ENCODE measurements around the gene IGSF21.

IGSF21 gene

DNA sequence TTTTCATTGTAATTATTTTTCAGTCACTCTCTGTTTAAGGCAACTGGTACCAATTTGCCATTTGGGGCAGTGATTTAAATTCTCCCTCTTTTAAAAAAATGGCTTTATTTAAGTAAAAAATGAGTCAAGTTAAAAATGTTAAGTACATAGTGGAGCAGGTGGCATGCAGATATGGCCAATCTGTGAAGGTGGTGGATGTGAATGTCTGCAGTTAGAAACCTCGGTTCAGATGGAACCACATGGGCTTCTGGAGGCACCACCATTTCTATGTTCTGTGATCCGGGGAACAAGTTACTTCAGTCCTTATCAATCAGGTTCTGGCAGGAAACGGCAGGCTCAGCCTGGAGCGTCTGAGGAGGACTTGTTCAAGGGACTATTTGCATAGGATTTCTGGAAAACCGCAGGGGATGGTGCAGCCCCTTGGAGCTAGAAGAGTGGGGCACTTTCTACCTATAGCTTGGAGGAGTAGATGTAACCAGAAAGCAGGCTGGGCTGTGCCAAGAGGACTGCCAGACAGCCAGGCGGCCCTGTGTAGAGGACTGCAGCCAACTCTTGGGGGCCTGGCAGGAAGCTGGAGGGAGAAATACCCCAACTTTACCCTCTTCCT is 12.3 kb downstream of the IGSF21 start:
- H2AFZ ChIP-seq (ENCODE audit: low read depth, low read length), result no peak overlapping the region
- no peaks in the 10 kb centered on the region for H4K20me1 ChIP-seq (ENCODE audit: insufficient read depth, low read length)
- H3K36me3 ChIP-seq (replicated peaks; ENCODE audit: low read depth, low read length), result no peaks in the 10 kb centered on the region
- H3K79me2 ChIP-seq (ENCODE audit: low read length), result no peaks in the 10 kb centered on the region
- no peak overlapping the region for H3K27ac ChIP-seq (ENCODE audit: low read length)
- H3K4me2 ChIP-seq (ENCODE audit: low read length), result no peak overlapping the region
- H3K9ac ChIP-seq (ENCODE audit: low read length), result no peak overlapping the region
- H3K4me3 ChIP-seq (ENCODE audit: low read length), result no peak overlapping the region
- TF ChIP-seq, protein P1, sequence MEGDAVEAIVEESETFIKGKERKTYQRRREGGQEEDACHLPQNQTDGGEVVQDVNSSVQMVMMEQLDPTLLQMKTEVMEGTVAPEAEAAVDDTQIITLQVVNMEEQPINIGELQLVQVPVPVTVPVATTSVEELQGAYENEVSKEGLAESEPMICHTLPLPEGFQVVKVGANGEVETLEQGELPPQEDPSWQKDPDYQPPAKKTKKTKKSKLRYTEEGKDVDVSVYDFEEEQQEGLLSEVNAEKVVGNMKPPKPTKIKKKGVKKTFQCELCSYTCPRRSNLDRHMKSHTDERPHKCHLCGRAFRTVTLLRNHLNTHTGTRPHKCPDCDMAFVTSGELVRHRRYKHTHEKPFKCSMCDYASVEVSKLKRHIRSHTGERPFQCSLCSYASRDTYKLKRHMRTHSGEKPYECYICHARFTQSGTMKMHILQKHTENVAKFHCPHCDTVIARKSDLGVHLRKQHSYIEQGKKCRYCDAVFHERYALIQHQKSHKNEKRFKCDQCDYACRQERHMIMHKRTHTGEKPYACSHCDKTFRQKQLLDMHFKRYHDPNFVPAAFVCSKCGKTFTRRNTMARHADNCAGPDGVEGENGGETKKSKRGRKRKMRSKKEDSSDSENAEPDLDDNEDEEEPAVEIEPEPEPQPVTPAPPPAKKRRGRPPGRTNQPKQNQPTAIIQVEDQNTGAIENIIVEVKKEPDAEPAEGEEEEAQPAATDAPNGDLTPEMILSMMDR (IDR thresholded peaks at IDR 0.05; ENCODE audit: low read depth, low read length), result no peak
- TF ChIP-seq EZH2phosphoT487 (IDR thresholded peaks at IDR 0.05; ENCODE audit: low read depth), result no peak
- H3K9me3 ChIP-seq (ENCODE audit: insufficient read depth, low read length), result no peaks in the 10 kb centered on the region
- no peaks in the 10 kb centered on the region for H3K4me1 ChIP-seq (ENCODE audit: low read length)
- H3K27me3 ChIP-seq (ENCODE audit: low read depth, low read length), result 0 out of 2 replicates have a peak, but pooled peaks cover 3% of the 10 kb centered on the region

DNA sequence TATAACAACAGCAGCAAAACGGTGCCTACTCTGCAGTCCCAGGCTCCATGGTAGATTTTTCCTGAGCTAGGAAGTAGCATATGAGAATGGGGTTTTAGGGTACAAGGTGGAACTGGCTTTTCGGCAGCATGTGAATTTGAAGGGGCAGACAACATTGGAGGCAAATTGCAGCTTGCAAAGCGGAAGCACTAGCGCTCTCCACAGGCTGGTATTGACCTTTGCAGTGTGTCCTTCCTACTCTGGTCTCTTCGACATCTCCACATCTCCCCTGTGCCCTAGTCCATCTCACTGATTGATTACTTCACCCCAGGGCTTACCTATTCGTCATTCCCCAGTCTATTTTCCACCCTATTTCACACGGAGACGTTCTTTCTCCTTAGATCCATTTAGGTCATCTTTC is 13.0 kb downstream of the IGSF21 start:
- Histone ChIP-seq H3K9ac (ENCODE audit: low read length) (no peak overlapping the region), H3K27me3 (ENCODE audit: low read depth, low read length) (0 out of 2 replicates have a peak, but pooled peaks cover 3% of the 10 kb centered on the region), H3K79me2 (ENCODE audit: low read length) (no peaks in the 10 kb centered on the region), H3K9me3 (ENCODE audit: insufficient read depth, low read length) (no peaks in the 10 kb centered on the region), H3K4me2 (ENCODE audit: low read length) (no peak overlapping the region), H2AFZ (ENCODE audit: low read depth, low read length) (no peak overlapping the region), H3K27ac (ENCODE audit: low read length) (no peak overlapping the region), H3K4me3 (ENCODE audit: low read length) (no peak overlapping the region), H3K4me1 (ENCODE audit: low read length) (no peaks in the 10 kb centered on the region), H4K20me1 (ENCODE audit: insufficient read depth, low read length) (no peaks in the 10 kb centered on the region), H3K36me3 (replicated peaks; ENCODE audit: low read depth, low read length) (no peaks in the 10 kb centered on the region)
- TF ChIP-seq, protein P1 (IDR thresholded peaks at IDR 0.05; ENCODE audit: low read depth, low read length), result no peak
- no peak for TF ChIP-seq EZH2phosphoT487 (IDR thresholded peaks at IDR 0.05; ENCODE audit: low read depth)

DNA sequence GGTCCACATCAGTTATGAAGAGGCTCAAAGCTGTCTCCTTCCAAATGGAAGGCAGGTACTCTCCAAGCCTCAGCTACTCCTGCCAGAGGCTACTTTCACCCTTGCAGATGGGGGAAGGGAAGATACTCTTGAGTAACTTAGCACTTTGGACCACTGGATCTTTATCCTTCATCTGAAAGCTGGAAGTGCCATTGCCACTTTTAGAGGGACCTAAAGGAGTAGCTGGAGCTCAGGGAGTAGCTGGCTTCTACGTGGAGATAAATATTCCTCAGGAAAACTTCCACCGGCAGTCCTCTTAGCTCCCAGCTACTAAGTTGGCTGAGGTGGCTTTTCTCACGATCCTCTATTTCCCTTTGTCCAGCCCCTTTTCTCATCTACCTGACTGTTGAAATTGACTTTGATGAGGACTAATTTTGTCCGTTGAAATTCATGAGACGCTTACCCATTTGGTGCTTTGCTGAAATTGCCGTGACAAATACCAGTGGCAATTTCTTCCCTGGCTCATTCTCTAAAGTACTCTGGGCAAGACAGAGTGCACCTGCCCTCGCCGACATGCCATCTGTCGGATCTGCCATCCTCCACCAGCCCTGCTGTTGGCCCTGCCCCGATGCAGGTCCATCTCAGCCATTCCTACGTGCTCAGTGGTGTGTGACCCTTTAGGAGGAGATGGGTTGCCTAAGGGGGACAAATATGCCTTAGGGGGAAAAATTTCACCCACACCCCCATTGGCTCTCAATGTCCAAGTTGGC is 13.6 kb downstream of the IGSF21 start:
- Histone ChIP-seq H3K9me3 (ENCODE audit: insufficient read depth, low read length) (no peaks in the 10 kb centered on the region), H3K4me3 (ENCODE audit: low read length) (no peak overlapping the region), H3K4me2 (ENCODE audit: low read length) (no peak overlapping the region), H3K4me1 (ENCODE audit: low read length) (no peaks in the 10 kb centered on the region), H2AFZ (ENCODE audit: low read depth, low read length) (no peak overlapping the region), H3K27me3 (ENCODE audit: low read depth, low read length) (0 out of 2 replicates have a peak, but pooled peaks cover 3% of the 10 kb centered on the region), H3K36me3 (replicated peaks; ENCODE audit: low read depth, low read length) (no peaks in the 10 kb centered on the region), H3K27ac (ENCODE audit: low read length) (no peak overlapping the region), H4K20me1 (ENCODE audit: insufficient read depth, low read length) (no peaks in the 10 kb centered on the region), H3K79me2 (ENCODE audit: low read length) (no peaks in the 10 kb centered on the region), H3K9ac (ENCODE audit: low read length) (no peak overlapping the region)
- TF ChIP-seq, protein P1 (IDR thresholded peaks at IDR 0.05; ENCODE audit: low read depth, low read length), result no peak
- TF ChIP-seq EZH2phosphoT487 (IDR thresholded peaks at IDR 0.05; ENCODE audit: low read depth), result no peak

DNA sequence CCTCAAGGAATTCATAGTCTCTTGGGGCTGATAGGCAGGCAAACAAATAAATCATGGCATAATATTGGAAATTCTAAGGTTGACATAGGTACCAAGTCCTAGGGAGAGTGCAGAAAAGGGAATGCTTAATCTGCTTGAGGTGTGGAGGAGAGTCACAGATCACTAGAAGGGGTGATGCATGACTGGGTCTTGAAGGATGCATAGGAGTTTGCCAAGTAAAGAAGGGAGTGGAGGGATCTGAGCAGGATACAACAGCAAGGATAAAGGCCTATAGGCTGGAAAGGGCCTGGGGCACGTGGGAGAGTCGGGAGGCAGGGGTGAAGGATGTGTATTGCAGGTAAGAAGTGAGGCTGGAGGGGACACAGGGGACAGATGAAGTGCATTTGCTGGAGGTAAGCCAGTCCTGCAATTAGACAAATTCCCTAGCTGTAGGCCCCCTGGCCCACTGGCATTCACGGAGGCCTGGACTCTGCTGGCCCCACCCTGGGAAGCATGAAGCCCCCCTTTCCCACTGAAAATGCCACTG is 15.9 kb downstream of the IGSF21 start:
- TF ChIP-seq, protein P1 (IDR thresholded peaks at IDR 0.05; ENCODE audit: low read depth, low read length), result no peak
- no peak for TF ChIP-seq EZH2phosphoT487 (IDR thresholded peaks at IDR 0.05; ENCODE audit: low read depth)
- no peak overlapping the region for H3K4me2 ChIP-seq (ENCODE audit: low read length)
- H2AFZ ChIP-seq (ENCODE audit: low read depth, low read length), result no peak overlapping the region
- H3K4me1 ChIP-seq (ENCODE audit: low read length), result no peaks in the 10 kb centered on the region
- no peak overlapping the region for H3K4me3 ChIP-seq (ENCODE audit: low read length)
- H3K79me2 ChIP-seq (ENCODE audit: low read length), result no peaks in the 10 kb centered on the region
- H3K27ac ChIP-seq (ENCODE audit: low read length), result no peak overlapping the region
- H3K9ac ChIP-seq (ENCODE audit: low read length), result no peak overlapping the region
- H4K20me1 ChIP-seq (ENCODE audit: insufficient read depth, low read length), result no peaks in the 10 kb centered on the region
- H3K27me3 ChIP-seq (ENCODE audit: low read depth, low read length), result 0 out of 2 replicates have a peak, but pooled peaks cover 3% of the 10 kb centered on the region
- no peaks in the 10 kb centered on the region for H3K9me3 ChIP-seq (ENCODE audit: insufficient read depth, low read length)
- H3K36me3 ChIP-seq (replicated peaks; ENCODE audit: low read depth, low read length), result no peaks in the 10 kb centered on the region

Data from OCI-LY3 (cell line).